GM21786 (cell line): Measurements from ENCODE around the gene KLHL15.
"Not testable (repeated sequence)": the region's sequence is repeated elsewhere in the genome, so short reads cannot be mapped to it uniquely, and the experiment has no call there.

ENCODE experiments used
- ATAC-seq: cut with Tn5 transposase; IDR thresholded peaks from one replicate; pipeline ENCODE4 v1.9.1; 2021; ENCODE audit not compliant: unreplicated experiment

KLHL15 gene

DNA sequence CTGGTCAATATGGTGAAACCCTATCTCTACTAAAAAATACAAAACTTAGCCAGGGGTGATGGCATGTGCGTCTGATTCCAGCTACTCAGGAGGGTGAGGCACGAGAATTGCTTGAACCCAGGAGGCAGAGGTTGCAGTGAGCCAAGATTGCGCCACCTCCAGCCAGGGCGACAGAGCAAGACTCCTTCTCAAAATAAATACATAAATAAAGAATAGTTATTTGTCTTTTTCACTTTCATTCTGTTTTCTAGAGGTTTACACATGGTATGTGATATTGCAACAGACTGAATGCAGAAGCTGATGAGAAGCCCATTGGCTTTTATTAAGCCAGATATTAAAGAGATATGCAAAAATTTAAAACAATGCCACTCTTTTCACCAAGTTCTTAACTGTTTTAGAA lies 8.2 kb downstream of the KLHL15 start:
- ATAC-seq, result no peak

DNA sequence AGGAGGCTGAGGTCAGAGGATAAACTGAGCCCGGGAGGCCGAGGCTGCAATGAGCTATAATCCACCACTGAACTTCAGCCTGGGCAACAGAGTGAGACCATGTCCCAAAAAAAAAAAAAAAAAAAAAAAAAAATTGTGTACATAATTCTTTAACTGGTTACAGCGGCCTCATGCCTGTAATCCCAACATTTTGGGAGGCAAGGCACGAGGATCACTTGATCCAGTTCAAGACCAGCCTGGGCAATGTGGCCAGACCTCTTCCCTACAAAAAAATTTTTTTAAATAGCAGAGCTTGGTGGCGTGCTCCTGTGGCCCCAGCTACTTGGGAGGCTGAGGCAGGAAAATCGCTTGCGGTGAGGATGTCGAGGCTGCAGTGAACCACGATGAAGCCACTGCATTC lies 9.3 kb downstream of the KLHL15 start:
- no peak for ATAC-seq

DNA sequence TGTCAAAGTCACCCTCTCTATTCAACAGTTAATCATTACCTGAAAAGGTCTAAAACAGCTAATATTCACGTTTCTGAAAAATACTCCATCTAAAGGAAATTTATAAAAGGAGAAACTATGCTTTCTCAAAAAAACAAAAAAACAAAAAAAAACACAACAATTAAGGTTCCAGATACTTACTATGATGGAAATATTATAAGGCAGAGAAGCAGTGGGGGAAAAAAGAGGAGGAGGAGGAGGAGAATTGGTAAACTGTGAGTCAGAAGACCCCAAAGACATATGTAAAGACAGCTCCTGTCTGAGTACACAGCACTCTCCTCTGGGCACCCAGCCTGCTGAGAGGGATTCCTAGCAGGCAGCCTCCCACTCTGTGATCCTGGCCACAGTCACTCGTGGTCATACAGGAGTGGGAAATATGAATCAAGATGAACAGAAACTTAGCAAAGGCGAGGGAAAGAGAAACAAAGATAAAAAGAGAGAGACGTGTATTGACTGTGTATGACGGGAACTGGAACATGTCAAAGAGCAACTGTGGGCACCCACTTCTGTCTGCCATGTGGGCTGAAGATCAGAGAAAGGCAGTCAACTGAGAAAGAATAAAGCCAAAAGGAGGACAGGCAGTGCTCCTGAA lies 12.5 kb downstream of the KLHL15 start:
- peak; percentile 83 for ATAC-seq

DNA sequence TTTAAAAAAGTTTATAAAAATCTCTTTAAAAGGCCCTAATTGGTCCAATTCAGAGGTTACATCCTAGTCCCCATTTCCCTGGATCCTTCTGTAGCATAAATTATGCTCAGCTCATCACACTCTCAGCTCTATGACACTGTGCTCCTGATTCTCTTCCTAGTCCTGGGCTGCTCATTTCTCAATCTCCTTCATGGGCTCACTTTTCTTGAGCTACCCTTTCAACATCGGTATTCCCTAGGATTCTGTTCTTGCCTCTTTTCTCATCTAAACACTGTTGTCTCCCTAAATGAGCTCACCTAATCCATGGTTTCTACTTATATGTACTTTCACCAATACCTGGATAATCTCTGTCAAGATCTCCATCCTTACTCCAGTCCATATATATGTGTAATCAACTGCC lies 14.7 kb downstream of the KLHL15 start:
- ATAC-seq, result no peak

DNA sequence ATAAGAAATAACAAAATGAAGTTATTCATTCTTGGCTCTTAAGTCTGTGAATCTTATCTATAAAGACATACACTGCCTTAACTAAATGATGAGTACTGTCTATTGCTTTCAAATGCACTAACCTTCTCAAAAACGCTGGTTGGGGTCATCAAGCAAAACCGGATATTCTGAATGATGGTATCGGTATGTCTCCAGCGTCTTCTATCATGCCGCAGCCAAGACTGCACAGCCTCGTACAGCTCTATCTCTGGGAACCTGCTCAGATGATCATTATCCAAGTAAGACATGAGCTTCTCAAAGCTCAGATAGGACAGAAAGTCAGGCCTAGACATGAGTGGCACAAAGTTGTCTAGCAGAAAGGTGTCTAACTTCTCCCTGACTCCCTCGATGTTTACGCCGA lies 21.1 kb downstream of the KLHL15 start:
- ATAC-seq, result no peak

DNA sequence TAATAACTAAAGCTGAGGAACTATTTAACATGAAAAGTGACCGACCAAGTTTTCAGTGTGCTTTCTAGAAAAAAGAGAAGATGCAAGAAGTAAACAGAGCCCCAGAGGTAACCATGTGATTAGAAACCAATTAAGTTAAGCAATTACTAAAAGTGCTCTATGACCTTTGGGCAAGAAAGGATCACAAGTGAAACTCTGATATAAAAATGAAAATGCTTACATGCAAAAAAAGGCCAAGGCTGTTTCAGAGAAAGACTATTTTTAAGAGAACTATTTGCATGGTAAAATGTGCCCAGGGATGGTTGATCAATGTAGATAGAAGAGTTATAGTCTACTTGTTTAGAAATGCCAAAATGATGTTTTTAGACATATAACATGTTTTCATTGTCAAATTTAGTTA lies 22.0 kb downstream of the KLHL15 start:
- ATAC-seq, result peak; percentile 69

DNA sequence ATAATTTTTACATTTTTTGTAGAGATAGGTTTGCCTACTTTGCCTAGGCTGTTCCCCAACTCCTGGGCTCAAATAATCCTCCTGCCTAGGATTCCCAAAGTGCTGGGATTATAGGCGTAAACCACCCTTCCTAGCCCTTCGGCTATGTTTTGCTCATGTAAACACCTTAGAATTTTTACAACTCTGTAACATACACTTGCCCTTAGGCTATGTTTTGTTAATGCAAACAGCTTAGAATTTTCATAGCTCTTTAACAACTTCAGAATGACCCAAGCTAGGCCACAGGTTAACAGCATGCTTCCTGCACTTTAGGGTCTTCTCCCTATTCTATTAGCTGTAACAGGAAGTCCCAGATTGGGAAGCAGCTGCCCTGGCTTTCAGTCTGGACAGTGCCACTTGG lies 24.2 kb downstream of the KLHL15 start:
- no peak for ATAC-seq

DNA sequence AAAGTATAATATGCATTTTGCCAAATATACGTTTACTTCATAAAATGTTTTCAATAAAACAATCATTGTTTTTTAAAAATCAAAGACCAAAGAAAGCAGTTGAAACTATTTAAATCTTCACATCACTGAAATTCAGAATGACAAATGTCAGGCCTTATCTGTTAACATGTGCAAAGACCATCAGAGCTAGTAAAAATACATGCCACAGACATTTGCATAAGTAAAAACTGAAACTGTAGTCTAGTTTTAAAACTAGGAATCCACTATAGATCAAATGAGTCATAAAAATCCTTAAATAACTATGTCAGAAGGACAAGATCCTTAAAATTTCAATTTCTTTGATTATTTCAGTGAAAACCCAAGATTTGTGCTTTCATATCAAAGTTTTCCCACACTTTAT lies 24.8 kb downstream of the KLHL15 start:
- ATAC-seq, result peak; percentile 63

DNA sequence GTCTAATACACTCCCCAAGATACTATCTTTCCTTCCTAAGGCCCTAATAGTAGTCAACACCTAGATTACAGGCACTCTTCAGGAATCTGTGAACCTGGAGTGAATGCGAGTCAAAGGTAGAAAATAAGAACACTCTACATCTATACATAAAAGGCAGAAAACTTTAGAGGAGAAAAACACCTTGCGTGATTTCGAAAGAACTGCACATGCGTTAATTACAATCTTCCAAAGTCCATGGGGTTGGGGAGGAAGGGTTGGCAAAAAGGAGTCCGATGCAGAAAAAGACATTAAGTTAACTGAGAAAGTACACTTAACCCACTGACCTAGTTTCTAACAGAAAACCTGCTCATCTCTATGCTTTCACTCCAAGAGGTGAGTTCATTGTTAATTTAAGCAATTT lies 27.3 kb downstream of the KLHL15 start:
- no peak for ATAC-seq

DNA sequence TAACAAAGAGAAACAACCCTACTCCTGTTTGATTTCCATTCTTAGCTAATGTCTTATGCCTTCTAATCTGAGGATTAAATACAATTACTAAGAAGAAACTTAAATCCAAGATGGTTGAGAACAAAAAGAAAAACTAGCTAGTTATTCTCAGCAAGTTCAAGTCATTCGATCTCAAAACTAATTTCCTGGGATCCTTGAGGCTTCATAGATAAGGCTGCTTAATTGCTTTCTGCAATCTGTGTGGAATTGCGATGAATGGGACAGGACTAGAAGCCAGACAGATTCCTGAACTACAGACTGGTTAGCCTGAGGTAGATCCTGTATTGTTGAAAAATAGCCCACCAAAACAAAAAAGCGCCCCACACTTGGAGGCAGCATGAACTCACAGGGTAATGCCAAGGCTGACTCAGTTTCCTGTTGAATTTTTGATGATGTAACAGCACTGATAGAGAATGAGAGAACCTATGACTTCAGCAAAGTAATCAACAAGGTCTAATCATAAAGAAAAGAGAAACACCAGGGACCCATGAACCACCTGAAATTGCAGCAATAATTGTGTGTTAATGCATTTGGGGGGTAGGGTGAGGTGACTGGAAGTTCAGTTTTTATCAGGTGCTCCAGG lies 33.9 kb downstream of the KLHL15 start:
- no peak for ATAC-seq

DNA sequence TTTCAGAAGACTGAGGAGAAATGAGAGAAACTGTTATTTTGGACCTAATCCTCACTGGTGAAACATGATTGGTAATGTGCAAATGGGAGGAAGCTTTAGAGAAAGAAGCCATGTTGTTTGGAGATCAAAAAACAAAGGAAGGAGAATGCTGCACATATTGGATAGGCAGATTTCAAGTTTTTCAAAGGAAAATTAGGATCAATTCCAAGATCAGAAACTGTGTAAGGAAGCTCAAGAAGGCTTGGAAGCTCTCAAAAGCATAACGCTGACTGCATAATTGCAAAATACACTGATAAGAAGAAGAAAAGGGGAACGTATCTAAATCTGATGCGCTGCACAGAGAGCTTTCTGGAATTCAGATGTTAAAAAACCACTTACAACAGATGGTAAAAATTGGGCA lies 34.6 kb downstream of the KLHL15 start:
- ATAC-seq, result no peak

DNA sequence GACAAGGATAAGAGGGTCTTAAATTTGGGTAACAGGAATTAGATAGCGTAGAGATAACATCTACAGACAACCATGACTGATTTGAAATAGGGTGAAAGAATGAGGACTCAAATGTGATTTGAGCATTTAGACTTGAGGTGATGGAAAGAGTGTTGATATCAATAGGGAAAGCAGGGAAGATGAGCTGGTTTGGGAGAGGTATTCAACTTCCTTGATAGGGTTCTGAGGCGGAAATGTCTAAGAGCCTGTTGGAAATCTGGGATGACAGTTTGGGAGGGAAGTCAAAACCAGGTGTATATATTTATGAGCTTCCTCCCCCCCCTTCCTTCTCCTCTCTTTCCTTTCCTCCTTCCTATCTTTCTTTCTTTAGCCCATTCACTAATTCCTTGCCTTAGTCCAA lies 36.5 kb downstream of the KLHL15 start:
- ATAC-seq, result no peak

DNA sequence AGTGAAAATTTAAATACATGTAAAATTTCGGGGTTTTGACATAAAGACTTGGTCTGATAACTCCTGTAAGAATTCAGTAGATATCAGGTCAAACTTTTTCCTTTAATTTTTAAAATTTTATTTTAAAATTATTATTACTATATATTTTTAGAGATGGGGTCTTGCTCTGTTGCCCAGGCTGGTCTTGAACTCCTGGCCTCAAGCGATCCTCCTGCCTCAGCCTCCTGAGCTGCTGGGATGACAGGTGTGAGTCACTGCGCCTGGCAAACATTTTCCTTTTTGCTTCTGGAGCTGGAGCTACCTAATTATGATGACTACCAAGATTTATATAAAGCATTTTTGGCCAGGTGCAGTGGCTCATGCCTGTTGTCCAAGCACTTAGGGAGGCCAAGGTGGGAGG lies 37.3 kb downstream of the KLHL15 start:
- ATAC-seq, result no peak

DNA sequence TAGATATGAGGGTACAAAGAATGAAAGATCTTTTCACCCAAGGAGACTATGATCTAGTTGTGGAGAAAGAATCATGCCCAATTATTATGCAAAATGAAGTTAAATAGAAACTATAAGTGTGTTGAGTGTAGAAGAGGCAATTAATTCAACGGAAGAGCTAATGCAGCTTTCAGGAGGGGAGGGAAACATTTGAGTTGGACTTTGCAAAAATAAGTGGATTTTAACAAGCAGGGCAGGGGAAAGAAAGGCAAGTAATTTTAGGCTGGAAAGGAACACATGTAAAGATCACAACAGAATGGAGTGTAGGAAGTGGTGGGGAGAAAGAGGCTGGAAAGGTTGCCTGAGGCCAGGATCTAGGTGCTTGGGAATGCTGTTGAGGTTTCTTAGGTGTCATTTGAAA lies 44.1 kb downstream of the KLHL15 start:
- ATAC-seq, result no peak

DNA sequence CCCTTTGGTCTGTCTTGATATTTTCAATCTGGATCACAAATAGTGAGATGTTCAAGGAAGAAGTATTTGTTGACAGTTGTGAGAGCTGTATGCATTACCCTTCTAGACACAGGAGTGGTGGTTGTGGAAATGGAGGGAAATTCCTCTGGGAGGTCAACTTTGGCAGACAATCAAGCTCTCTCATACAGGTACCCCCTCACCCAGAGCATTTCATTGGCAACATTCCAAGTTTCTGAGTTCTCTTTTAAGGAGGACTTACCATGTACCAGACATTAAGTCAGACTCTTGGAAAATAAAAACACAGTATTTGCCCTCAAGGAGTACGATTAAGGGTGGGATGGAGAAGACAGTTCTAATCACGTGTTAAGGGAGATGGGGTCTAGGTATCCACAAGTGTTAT lies 45.3 kb downstream of the KLHL15 start:
- ATAC-seq, result no peak

DNA sequence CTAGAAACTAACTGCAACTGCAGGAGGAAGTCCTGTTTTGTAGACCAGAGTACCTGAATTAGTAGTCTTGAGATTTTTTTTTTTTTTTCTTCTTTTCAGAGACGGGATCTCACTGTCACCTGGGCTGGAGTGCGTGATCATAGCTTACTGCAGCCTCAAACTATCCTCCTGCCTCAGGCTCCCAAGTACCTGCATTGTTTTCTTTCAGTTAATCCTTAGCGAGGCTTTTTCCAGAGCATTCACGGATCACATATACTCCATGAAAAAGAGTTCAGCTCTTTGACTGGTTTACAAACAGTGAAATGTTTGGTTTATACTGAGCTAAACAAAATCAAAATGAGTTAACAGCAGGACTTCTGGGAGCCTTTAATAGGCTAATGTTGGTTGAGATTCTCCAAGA lies 45.8 kb downstream of the KLHL15 start:
- no peak for ATAC-seq

DNA sequence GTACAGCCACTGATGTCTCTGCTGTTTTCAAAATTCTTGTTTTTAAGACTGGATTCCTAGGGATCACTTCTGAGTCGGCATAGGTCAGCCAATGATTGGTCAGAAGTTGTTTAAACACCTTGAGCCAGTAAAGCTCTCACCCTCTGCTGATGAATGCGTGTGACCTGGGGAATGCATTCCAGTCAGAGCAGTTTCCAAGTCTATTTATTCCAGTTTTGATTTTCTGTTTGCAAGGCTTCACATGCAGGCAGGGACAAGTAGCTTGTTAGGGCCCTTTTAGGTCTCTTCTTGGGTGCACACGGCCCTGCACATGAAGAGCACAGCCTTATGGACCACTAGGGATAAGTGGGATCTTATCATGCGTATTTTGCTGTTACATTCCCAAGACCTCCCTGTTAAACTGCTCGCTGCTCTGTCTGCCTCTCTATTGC lies 47.0 kb downstream of the KLHL15 start:
- no peak for ATAC-seq

DNA sequence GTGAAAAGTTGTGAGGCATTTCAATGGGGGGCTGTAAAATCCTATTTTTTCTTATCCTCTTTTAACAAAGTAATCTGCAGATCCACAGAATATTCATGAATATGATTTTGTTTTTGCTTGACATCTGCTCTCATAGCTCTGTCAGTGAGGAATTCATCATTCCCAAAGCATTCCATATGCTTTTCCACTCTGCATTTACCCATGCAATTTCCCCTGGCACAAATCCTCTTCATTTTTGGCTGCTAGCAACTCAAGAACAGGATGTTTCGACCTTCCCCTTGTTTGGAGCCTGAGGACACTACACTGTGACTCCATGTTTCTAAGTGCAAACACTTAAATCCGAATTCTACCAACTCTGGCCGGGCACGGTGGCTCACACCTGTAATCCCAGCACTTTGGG lies 48.5 kb downstream of the KLHL15 start:
- ATAC-seq, result no peak

DNA sequence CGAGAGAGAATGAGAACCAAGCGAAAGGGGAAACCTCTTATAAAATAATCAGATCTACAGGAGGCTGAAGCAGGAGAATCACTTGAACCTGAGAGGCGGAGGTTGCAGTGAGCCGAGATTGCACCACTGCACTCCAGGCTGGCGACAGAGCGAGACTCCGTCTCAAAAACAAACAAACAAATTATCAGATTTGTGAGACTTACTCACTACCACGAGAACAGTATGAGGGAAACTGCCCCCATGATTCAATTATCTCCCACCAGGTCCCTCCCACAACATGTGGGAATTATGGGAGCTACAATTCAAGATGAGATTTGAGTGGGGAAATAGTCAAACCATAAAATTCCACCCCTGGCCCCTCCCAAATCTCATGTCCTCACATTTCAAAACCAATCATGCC lies 61.4 kb downstream of the KLHL15 start:
- not testable (repeated sequence) for ATAC-seq

DNA sequence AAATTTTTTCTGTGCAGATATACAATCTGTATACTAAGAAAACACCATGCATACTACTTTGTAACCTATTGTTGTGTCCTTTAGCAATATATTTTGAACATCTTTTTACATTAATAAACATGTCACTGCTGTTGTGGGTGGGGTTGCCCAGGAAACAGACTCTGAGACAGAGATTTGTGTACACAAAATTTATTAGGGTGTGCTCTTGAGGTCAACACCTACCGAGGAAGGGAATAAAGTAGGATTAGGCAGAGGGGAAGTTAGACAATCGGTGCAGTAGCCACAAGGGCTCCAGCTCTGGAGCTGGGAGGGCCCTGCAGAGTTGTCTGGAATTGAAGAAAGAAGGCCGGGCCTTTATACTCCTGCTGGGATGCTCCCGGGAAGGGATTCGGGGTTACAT lies 62.8 kb downstream of the KLHL15 start:
- ATAC-seq, result no peak

DNA sequence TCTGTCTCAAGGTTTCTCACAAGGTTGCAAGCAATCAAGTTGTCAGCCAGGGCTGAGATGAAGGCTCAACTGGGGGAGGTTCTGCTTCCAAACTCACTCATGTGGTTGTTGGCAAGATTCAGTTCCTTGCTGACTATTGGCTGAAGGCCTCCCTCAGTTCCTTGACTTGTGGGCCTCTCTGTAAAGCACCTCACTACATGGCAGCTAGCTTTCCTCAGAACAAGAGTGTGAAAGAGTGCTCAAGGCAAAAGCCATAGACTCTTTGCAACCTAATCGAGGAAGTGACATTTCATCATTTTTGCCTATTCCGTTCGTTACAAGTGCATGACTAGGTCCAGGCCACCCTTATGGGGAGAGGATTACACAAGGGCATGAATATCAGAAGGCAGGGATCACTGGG lies 67.2 kb downstream of the KLHL15 start:
- ATAC-seq, result no peak

DNA sequence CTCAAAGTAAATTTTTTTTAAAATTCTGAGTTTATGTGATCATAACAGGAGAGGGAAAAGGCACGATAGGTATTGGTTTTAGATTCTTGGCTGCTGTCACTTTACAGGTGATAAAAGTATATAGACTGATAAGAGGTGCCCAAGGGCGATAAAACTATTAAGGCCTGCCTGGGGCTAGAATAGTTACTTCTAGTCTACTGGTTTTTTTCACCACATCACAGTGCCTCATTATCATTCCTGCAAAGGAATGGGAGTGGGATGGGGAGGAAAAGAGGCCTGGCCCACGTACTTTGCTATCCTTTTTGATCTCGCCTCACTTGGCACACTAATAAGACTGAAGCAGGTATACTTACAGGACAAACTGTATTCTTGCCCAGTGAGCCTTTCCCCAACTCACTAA lies 72.6 kb downstream of the KLHL15 start:
- no peak for ATAC-seq

DNA sequence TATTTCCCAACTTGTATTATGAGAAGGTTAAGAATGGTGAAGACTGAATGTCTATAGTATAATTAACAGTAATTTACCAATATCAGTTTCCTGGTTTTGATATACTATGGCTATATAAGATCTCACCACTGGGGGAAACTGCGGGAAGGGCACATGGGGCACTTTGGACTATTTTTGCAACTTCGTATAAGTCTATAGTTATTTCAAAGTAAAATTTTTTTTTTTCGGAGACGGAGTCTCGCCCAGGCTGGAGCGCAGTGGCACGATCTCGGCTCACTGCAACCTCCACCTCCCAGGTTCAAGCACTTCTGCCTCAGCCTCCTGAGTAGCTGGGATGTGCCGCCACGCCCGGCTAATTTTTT lies 73.1 kb downstream of the KLHL15 start:
- ATAC-seq, result no peak
